Trophoblast cell (in vitro differentiated cells and primary cell): ENCODE data around the gene CLEC16A.

Source experiments
- DNase-seq, 2 donors: peaks; one replicate each; pipeline ENCODE4 v3.0.0-alpha.2; 2016
- H2AFZ ChIP-seq: 2 replicates; pipeline ENCODE4 v1.6.1; 2013; ENCODE audit warnings: low read length, moderate library complexity, mild to moderate bottlenecking; ENCODE audit not compliant: insufficient read depth, poor library complexity
- H2AK5ac ChIP-seq: 2 replicates; pipeline ENCODE4 v1.6.1; 2013; ENCODE audit warnings: mild to moderate bottlenecking, low read length
- H2BK120ac ChIP-seq: 2 replicates; pipeline ENCODE4 v1.6.1; 2013; ENCODE audit warnings: low read length, mild to moderate bottlenecking, moderate library complexity; ENCODE audit not compliant: insufficient read depth, poor library complexity
- H2BK12ac ChIP-seq: 2 replicates; pipeline ENCODE4 v1.6.1; 2013; ENCODE audit warnings: mild to moderate bottlenecking, low read length, moderate library complexity
- H2BK5ac ChIP-seq: 2 replicates; pipeline ENCODE4 v1.6.1; 2013; ENCODE audit warnings: low read length, low read depth, moderate library complexity, mild to moderate bottlenecking; ENCODE audit not compliant: poor library complexity
- H3K14ac ChIP-seq: 2 replicates; pipeline ENCODE4 v1.6.1; 2013; ENCODE audit warnings: mild to moderate bottlenecking, low read length
- H3K18ac ChIP-seq: 2 replicates; pipeline ENCODE4 v1.6.1; 2013; ENCODE audit warnings: mild to moderate bottlenecking, low read length
- H3K23ac ChIP-seq: 2 replicates; pipeline ENCODE4 v1.6.1; 2013; ENCODE audit warnings: low read length
- H3K27ac ChIP-seq: 2 replicates; pipeline ENCODE4 v1.5.1; 2013; ENCODE audit warnings: low read depth, mild to moderate bottlenecking, inconsistent platforms, low read length, moderate library complexity
- H3K27me3 ChIP-seq: 2 replicates; pipeline ENCODE4 v1.6.1; 2013; ENCODE audit warnings: inconsistent platforms, mild to moderate bottlenecking, low read length, moderate library complexity; ENCODE audit not compliant: insufficient read depth
- H3K36me3 ChIP-seq, 2 experiments: 1 replicate in 1 of 2; 2 replicates in 1 of 2; pipeline ENCODE4 v1.6.1; 2013; ENCODE audit warnings: low read length in 2 of 2, mild to moderate bottlenecking in 2 of 2, moderate library complexity in 1 of 2; ENCODE audit not compliant: insufficient read depth in 2 of 2, control insufficient read depth in 1 of 2
- H3K4ac ChIP-seq: 2 replicates; pipeline ENCODE4 v1.6.1; 2013; ENCODE audit warnings: low read depth, mild to moderate bottlenecking, low read length, moderate library complexity
- H3K4me1 ChIP-seq, 2 experiments: 1 replicate in 1 of 2; 2 replicates in 1 of 2; pipeline ENCODE4 v1.6.1; 2013; ENCODE audit warnings: low read length in 2 of 2, mild to moderate bottlenecking in 2 of 2, moderate library complexity in 1 of 2; ENCODE audit not compliant: insufficient read depth in 2 of 2, control insufficient read depth in 1 of 2
- H3K4me2 ChIP-seq: 2 replicates; pipeline ENCODE4 v1.6.1; 2013; ENCODE audit warnings: inconsistent platforms, mild to moderate bottlenecking, low read length, moderate library complexity
- H3K4me3 ChIP-seq: 2 replicates; pipeline ENCODE4 v1.5.1; 2013; ENCODE audit warnings: mild to moderate bottlenecking, low read depth, low read length, inconsistent platforms
- H3K79me1 ChIP-seq: one replicate; pipeline ENCODE4 v1.6.1; 2013; ENCODE audit warnings: low read length
- H3K79me2 ChIP-seq: 2 replicates; pipeline ENCODE4 v1.6.1; 2013; ENCODE audit warnings: low read length, mild to moderate bottlenecking; ENCODE audit not compliant: control insufficient read depth, insufficient read depth, poor library complexity
- H3K9ac ChIP-seq: 2 replicates; pipeline ENCODE4 v1.6.1; 2013; ENCODE audit warnings: mild to moderate bottlenecking, low read length
- H3K9me3 ChIP-seq: 2 replicates; pipeline ENCODE4 v1.6.1; 2013; ENCODE audit warnings: low read depth, mild to moderate bottlenecking, control low read depth, inconsistent platforms, low read length; ENCODE audit not compliant: insufficient read depth
- H4K12ac ChIP-seq: 2 replicates; pipeline ENCODE4 v1.6.1; 2013; ENCODE audit warnings: low read depth, mild to moderate bottlenecking, low read length, moderate library complexity
- H4K8ac ChIP-seq: 2 replicates; pipeline ENCODE4 v1.6.1; 2013; ENCODE audit warnings: low read depth, mild to moderate bottlenecking, low read length, moderate library complexity
- H4K91ac ChIP-seq: one replicate; pipeline ENCODE4 v1.6.1; 2013; ENCODE audit warnings: low read depth, mild to moderate bottlenecking, low read length, moderate library complexity
- WGBS: extraction: QIAGEN DNeasy Blood & Tissue Kit; methylation state at CpG from one replicate; pipeline ENCODE4 v1.1.7; 2013; ENCODE audit warnings: missing lambda C conversion rate; ENCODE audit not compliant: insufficient read length, insufficient coverage; ENCODE audit errors: extremely low coverage; 5-methylcytosine and 5-hydroxymethylcytosine counted together

The CLEC16A gene

GRCh38 chr16:10981697-10982216 is 37.4 kb downstream of the CLEC16A start:
- Histone ChIP-seq H2BK5ac (no peak overlapping the region), H2AFZ (no peak overlapping the region), H3K27ac (no peak overlapping the region), H4K91ac (no peak overlapping the region), H4K8ac (no peak overlapping the region), H2BK120ac (no peak overlapping the region), H3K36me3 (peaks cover 7 to 8% of the 10 kb centered on the region in 2 experiments), H3K79me1 (peaks cover 5% of the 10 kb centered on the region), H3K79me2 (no peaks in the 10 kb centered on the region), H3K23ac (no peak overlapping the region), H3K9ac (no peak overlapping the region), H3K4me1 (peaks cover 20 to 29% of the 10 kb centered on the region in 2 experiments), H3K18ac (no peak overlapping the region), H3K27me3 (no peaks in the 10 kb centered on the region), H3K4me3 (no peak overlapping the region), H2BK12ac (no peak overlapping the region), H4K12ac (no peak overlapping the region), H3K4me2 (no peak overlapping the region), H3K14ac (no peak overlapping the region), H3K4ac (no peak overlapping the region), H2AK5ac (no peak overlapping the region), H3K9me3 (no peaks in the 10 kb centered on the region)
- WGBS: no CpG with 5 or more reads among the region's 4 CpGs
- DNase-seq: no peak

- Histone ChIP-seq H3K27me3 (no peaks in the 10 kb centered on the region), H4K91ac (no peak overlapping the region), H2AK5ac (no peak overlapping the region), H3K9me3 (no peaks in the 10 kb centered on the region), H3K14ac (no peak overlapping the region), H3K18ac (no peak overlapping the region), H3K4ac (no peak overlapping the region), H2AFZ (no peak overlapping the region), H4K12ac (no peak overlapping the region), H3K79me2 (no peaks in the 10 kb centered on the region), H3K4me2 (no peak overlapping the region), H3K23ac (no peak overlapping the region), H3K36me3 (peaks cover 7 to 8% of the 10 kb centered on the region in 2 experiments), H3K79me1 (no peaks in the 10 kb centered on the region), H2BK12ac (no peak overlapping the region), H2BK5ac (no peak overlapping the region), H3K4me3 (no peak overlapping the region), H3K4me1 (peaks cover 12 to 23% of the 10 kb centered on the region in 2 experiments), H3K27ac (no peak overlapping the region), H3K9ac (no peak overlapping the region), H2BK120ac (no peak overlapping the region), H4K8ac (no peak overlapping the region)
- no peak for DNase-seq
- no CpG with 5 or more reads among the region's 15 CpGs for WGBS
Measured at GRCh38 chr16:10982465-10983150, 38.2 kb downstream of the CLEC16A start.

- Histone ChIP-seq H3K79me1 (no peaks in the 10 kb centered on the region), H3K18ac (no peak overlapping the region), H3K4me1 (peaks cover 7 to 19% of the 10 kb centered on the region in 2 experiments), H3K4me2 (no peak overlapping the region), H2AFZ (no peak overlapping the region), H3K14ac (no peak overlapping the region), H2AK5ac (no peak overlapping the region), H3K27me3 (no peaks in the 10 kb centered on the region), H3K36me3 (peaks cover 7 to 8% of the 10 kb centered on the region in 2 experiments), H4K91ac (no peak overlapping the region), H3K23ac (no peak overlapping the region), H3K4ac (no peak overlapping the region), H3K9ac (no peak overlapping the region), H2BK120ac (no peak overlapping the region), H3K9me3 (no peaks in the 10 kb centered on the region), H2BK12ac (no peak overlapping the region), H3K79me2 (no peaks in the 10 kb centered on the region), H3K27ac (no peak overlapping the region), H2BK5ac (no peak overlapping the region), H3K4me3 (no peak overlapping the region), H4K12ac (no peak overlapping the region), H4K8ac (no peak overlapping the region)
- DNase-seq: no peak
- no CpG with 5 or more reads among the region's 8 CpGs for WGBS
Measured at GRCh38 chr16:10983159-10983558, 38.8 kb downstream of the CLEC16A start.

GRCh38 chr16:10984509-10984908 is 40.1 kb downstream of the CLEC16A start:
- H3K4me3 ChIP-seq: no peak overlapping the region
- no peaks in the 10 kb centered on the region for H3K79me2 ChIP-seq
- no peaks in the 10 kb centered on the region for H3K27me3 ChIP-seq
- no peaks in the 10 kb centered on the region for H3K9me3 ChIP-seq
- H3K23ac ChIP-seq: no peak overlapping the region
- WGBS: no CpG with 5 or more reads among the region's 6 CpGs
- no peak overlapping the region for H3K14ac ChIP-seq
- H3K9ac ChIP-seq: no peak overlapping the region
- H3K27ac ChIP-seq: no peak overlapping the region
- no peak overlapping the region for H3K4ac ChIP-seq
- no peak overlapping the region for H4K8ac ChIP-seq
- H2BK5ac ChIP-seq: no peak overlapping the region
- no peak for DNase-seq
- H3K4me2 ChIP-seq: no peak overlapping the region
- H3K18ac ChIP-seq: no peak overlapping the region
- H3K4me1 ChIP-seq: peaks cover 14 to 18% of the 10 kb centered on the region in 2 experiments
- no peak overlapping the region for H2BK12ac ChIP-seq
- no peak overlapping the region for H2BK120ac ChIP-seq
- no peak overlapping the region for H4K91ac ChIP-seq
- no peak overlapping the region for H2AK5ac ChIP-seq
- peaks cover 3 to 7% of the 10 kb centered on the region in 2 experiments for H3K36me3 ChIP-seq
- H3K79me1 ChIP-seq: peaks cover 2% of the 10 kb centered on the region
- H4K12ac ChIP-seq: no peak overlapping the region
- no peak overlapping the region for H2AFZ ChIP-seq
